DND-41 (cell line): ENCODE data around the gene RFTN1.
"Not testable (repeated sequence)": the region's sequence is repeated elsewhere in the genome, so short reads cannot be mapped to it uniquely, and the experiment has no call there.

Source experiments
- ATAC-seq: fragments of 200-7000 bp; cut with Tn5 transposase; 3 replicates; pipeline ENCODE4 v1.9.1; 2021; ENCODE audit warnings: low read depth; ENCODE audit not compliant: insufficient read depth
- DNase-seq: peaks from one replicate; pipeline ENCODE4 v3.0.0-alpha.2; 2020
- H2AFZ ChIP-seq: 2 replicates; pipeline ENCODE4 v1.6.0; 2012; ENCODE audit warnings: low read depth, low read length
- H3K27ac ChIP-seq: 2 replicates; pipeline ENCODE4 v1.5.1; 2012; ENCODE audit warnings: low read length, inconsistent platforms
- H3K27me3 ChIP-seq: fragments of 200-600 bp; sonication (generic); 2 replicates; pipeline ENCODE4 v1.6.0; 2012; ENCODE audit warnings: low read length, mild to moderate bottlenecking, inconsistent platforms; ENCODE audit not compliant: insufficient read depth, poor library complexity
- H3K36me3 ChIP-seq: 2 replicates; pipeline ENCODE4 v1.5.1; 2012; ENCODE audit warnings: low read length, inconsistent platforms; ENCODE audit not compliant: insufficient read depth
- H3K4me1 ChIP-seq: 2 replicates; pipeline ENCODE4 v1.5.1; 2012; ENCODE audit warnings: mild to moderate bottlenecking, low read length; ENCODE audit not compliant: insufficient read depth
- H3K4me2 ChIP-seq: 2 replicates; pipeline ENCODE4 v1.6.0; 2012; ENCODE audit warnings: mild to moderate bottlenecking, moderate library complexity, low read length, inconsistent platforms; ENCODE audit not compliant: insufficient read depth
- H3K4me3 ChIP-seq, 2 experiments: fragments of 200-600 bp in 1 of 2; shearing (Covaris generic) in 1 of 2; 2 replicates each; pipeline ENCODE4 v1.5.1; 2012 to 2016; ENCODE audit warnings: inconsistent platforms in 2 of 2, low read length in 2 of 2, mild to moderate bottlenecking in 2 of 2, low read depth in 1 of 2, moderate library complexity in 1 of 2
- H3K79me2 ChIP-seq: 2 replicates; pipeline ENCODE4 v1.6.0; 2012; ENCODE audit warnings: low read length, inconsistent platforms; ENCODE audit not compliant: insufficient read depth
- H3K9ac ChIP-seq: 2 replicates; pipeline ENCODE4 v1.6.0; 2012; ENCODE audit warnings: low read depth, mild to moderate bottlenecking, inconsistent platforms, low read length, moderate library complexity
- H3K9me3 ChIP-seq: 2 replicates; pipeline ENCODE4 v1.5.1; 2012; ENCODE audit warnings: low read length, moderate library complexity, mild to moderate bottlenecking, inconsistent platforms; ENCODE audit not compliant: insufficient read depth, severe bottlenecking
- H4K20me1 ChIP-seq: 2 replicates; pipeline ENCODE4 v1.6.0; 2012; ENCODE audit warnings: low read length; ENCODE audit not compliant: insufficient read depth
- CTCF ChIP-seq: IDR thresholded peaks from 2 replicates; pipeline ENCODE4 v1.5.1; 2012; ENCODE audit warnings: borderline replicate concordance, low read length, moderate library complexity, mild to moderate bottlenecking; ENCODE audit not compliant: poor library complexity, severe bottlenecking; ENCODE audit errors: extremely low read depth
- EZH2 ChIP-seq: IDR thresholded peaks from 3 replicates; pipeline ENCODE4 v1.6.1; 2012; ENCODE audit warnings: borderline replicate concordance, low read depth, mild to moderate bottlenecking, moderate library complexity, low read length, inconsistent platforms; ENCODE audit not compliant: severe bottlenecking

The RFTN1 gene

GRCh38 chr3:16494094-16494493 is 19.4 kb downstream of the RFTN1 start:
- ATAC-seq (no peak), DNase-seq (no peak)
- Histone ChIP-seq H3K27ac (no peak overlapping the region), H3K4me1 (no peaks in the 10 kb centered on the region), H4K20me1 (peaks cover 28% of the 10 kb centered on the region; the same call in 1 of the 2 replicates), H3K9me3 (no peaks in the 10 kb centered on the region), H2AFZ (no peak overlapping the region), H3K4me2 (no peak overlapping the region), H3K79me2 (peaks cover 56% of the 10 kb centered on the region), H3K4me3 (no peak overlapping the region), H3K9ac (no peak overlapping the region), H3K36me3 (peaks cover 47% of the 10 kb centered on the region), H3K27me3 (no peaks in the 10 kb centered on the region)
- TF ChIP-seq EZH2 (no peak), CTCF (no peak)

DNA sequence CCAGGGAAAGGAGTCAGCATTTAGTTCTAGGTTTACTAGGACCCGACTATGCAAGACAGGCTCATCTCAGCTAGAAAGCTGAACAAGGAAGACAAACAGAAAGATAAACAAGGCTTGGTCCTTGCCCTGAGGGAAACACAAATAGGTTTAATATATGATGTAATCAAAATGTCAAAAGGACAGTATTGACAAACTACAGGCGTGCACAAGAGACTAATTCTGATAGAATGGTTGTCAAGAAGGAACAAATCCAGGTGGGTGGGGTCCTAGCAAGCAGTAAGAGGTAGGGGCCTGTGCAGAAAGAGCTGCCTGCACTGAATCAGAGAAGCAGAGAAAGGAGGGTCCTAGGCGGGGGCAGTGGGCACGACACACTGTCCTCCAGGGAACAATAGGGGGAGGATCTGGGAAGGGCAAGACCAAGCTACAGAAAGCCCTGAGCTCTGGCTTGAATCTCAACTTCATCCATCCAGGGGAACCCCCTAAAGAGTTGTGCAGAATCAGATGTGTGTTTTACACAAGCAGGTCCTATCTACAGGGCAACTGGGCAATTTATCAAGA is 23.4 kb downstream of the RFTN1 start:
- H3K4me2 ChIP-seq: no peak overlapping the region
- H3K27ac ChIP-seq: no peak overlapping the region
- H4K20me1 ChIP-seq: peaks cover 8% of the 10 kb centered on the region; the same call in 1 of the 2 replicates
- no peaks in the 10 kb centered on the region for H3K9me3 ChIP-seq
- H3K9ac ChIP-seq: no peak overlapping the region
- H2AFZ ChIP-seq: no peak overlapping the region
- no peak overlapping the region for H3K4me3 ChIP-seq
- TF ChIP-seq CTCF: no peak
- TF ChIP-seq EZH2: no peak
- H3K4me1 ChIP-seq: no peaks in the 10 kb centered on the region
- H3K27me3 ChIP-seq: no peaks in the 10 kb centered on the region
- H3K79me2 ChIP-seq: peaks cover 25% of the 10 kb centered on the region
- no peak for DNase-seq
- H3K36me3 ChIP-seq: peaks cover 77% of the 10 kb centered on the region
- ATAC-seq: no peak

DNA sequence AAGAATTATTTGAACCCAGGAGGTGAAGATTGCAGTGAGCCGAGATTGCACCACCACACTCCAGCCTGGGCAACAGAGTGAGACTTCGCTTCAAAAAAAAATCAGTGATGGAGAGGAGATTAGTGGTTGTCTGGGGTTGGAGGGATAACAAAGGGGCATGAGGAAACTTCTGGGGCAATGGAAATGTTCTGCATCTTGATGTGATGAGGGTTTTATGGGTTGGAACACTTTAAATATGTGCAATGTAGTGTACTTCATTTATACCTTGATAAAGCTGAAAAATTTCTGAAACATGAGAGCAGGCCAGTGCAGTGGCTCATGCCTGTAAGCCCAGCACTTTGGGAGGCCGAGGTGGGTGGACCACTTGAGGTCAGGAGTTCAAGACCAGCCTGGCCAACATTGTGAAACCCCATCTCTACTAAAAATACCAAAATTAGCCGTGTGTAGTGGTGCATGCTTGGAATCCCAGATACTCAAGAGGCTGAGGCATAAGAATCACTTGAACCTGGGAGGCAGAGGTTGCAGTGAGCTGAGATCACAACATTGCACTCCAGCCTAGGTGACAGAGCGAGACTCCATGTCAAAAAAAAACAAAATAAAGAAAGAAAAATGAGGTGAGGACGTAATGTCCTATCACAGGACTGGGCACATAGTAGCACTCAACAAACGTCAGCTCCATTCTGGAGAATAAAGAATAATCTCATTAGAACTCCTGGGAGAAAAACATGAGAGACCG is 24.0 kb downstream of the RFTN1 start:
- H2AFZ ChIP-seq, H3K4me3 ChIP-seq, H3K27ac ChIP-seq, H3K4me2 ChIP-seq, H3K9ac ChIP-seq, DNase-seq, H4K20me1 ChIP-seq, H3K9me3 ChIP-seq, ATAC-seq, H3K4me1 ChIP-seq, H3K27me3 ChIP-seq: not testable (repeated sequence)
- Histone ChIP-seq H3K79me2 (peaks cover 20% of the 10 kb centered on the region), H3K36me3 (peaks cover 82% of the 10 kb centered on the region)

GRCh38 chr3:16488637-16489036 is 24.9 kb downstream of the RFTN1 start:
- no peaks in the 10 kb centered on the region for H3K27me3 ChIP-seq
- ATAC-seq (no peak), DNase-seq (no peak)
- TF ChIP-seq CTCF (no peak), EZH2 (no peak)
- no peak overlapping the region for H3K4me3 ChIP-seq
- H2AFZ ChIP-seq: no peak overlapping the region
- H3K4me1 ChIP-seq: no peaks in the 10 kb centered on the region
- no peak overlapping the region for H3K27ac ChIP-seq
- H3K36me3 ChIP-seq: peaks cover 82% of the 10 kb centered on the region
- H3K9ac ChIP-seq: no peak overlapping the region
- H4K20me1 ChIP-seq: no peaks in the 10 kb centered on the region
- no peak overlapping the region for H3K4me2 ChIP-seq
- H3K79me2 ChIP-seq: peaks cover 16% of the 10 kb centered on the region
- no peaks in the 10 kb centered on the region for H3K9me3 ChIP-seq
